Measurements from ENCODE around the gene INAFM2.

The INAFM2 gene

DNA sequence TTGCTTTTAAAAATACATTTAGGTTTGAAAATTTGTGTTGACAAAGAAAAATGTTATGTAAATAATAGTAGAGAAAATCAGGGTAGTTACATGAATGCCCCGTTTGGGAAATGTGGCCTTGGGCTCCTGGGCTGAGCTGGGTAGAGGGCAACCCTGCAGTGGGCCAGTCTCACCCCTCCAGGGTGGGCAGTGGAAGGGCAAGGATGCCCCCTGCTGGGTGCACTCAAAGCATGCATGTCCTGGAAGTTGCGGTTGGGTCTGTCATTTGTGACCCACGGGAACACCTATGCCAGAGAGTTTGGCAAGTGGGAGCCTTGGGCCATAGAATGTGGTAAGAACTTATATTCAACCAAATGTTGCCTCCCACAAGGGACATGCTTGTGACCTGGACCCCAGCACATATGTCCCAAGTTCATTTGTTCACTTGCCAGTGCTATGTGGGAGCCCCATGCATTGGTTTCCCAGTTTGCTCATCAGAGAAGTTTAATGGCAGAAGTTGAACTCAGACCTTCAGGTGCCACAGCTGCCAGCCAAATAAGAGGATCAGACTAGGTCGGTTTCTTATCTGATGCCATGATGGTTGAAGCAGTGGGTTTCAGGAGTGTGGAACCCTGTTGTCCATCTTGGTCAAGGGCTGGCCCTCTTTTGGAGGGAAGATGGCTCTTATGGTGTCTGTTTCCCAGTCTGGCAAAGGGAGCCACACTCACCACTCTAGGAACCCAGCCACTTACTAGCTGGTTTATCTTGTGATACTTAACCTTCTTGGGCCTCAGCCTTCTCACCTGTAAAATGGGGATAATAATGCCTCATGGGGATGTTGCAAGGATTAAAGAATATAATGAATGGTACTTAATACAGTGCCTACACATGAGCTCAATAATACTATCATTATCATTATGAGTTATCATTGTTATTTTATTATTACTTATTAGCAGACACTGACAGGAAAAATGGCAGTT, 13.2 kb upstream of the INAFM2 start:
- H3K4me3 ChIP-seq (ENCODE audit: control insufficient read depth, low read depth, low read length), result no peak overlapping the region
- DNase-seq (ENCODE audit: low read depth), result peak; percentile 30
- TF ChIP-seq, protein P1, sequence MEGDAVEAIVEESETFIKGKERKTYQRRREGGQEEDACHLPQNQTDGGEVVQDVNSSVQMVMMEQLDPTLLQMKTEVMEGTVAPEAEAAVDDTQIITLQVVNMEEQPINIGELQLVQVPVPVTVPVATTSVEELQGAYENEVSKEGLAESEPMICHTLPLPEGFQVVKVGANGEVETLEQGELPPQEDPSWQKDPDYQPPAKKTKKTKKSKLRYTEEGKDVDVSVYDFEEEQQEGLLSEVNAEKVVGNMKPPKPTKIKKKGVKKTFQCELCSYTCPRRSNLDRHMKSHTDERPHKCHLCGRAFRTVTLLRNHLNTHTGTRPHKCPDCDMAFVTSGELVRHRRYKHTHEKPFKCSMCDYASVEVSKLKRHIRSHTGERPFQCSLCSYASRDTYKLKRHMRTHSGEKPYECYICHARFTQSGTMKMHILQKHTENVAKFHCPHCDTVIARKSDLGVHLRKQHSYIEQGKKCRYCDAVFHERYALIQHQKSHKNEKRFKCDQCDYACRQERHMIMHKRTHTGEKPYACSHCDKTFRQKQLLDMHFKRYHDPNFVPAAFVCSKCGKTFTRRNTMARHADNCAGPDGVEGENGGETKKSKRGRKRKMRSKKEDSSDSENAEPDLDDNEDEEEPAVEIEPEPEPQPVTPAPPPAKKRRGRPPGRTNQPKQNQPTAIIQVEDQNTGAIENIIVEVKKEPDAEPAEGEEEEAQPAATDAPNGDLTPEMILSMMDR (conservative IDR thresholded peaks at IDR 0.05; ENCODE audit: control insufficient read depth, insufficient read depth, low read depth, low read length), result peak; percentile 73

DNA sequence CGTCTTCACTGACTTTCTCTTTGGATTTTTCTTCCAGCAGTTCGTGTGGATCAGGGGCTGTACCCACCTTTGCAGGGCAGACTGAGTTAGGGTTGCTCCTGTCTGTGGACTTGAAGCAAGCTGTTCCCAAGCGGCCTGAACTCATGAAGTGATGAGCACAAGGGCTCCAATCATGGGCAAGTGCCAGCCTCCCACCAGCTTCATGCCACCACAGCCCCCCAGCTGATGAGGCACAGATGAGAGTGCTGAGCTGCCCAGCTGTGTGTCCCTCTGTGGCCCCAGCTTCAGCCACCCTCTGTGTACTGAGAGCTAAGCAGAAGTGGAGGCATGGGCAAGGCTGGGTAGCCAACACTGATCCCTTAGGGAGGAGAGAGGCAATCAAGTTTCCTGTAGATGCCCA, 12.5 kb upstream of the INAFM2 start:
- no peak overlapping the region for H3K4me3 ChIP-seq (ENCODE audit: control insufficient read depth, low read depth, low read length)
- no peak for DNase-seq (ENCODE audit: low read depth)
- TF ChIP-seq, protein P1 (conservative IDR thresholded peaks at IDR 0.05; ENCODE audit: control insufficient read depth, insufficient read depth, low read depth, low read length), result no peak

DNA sequence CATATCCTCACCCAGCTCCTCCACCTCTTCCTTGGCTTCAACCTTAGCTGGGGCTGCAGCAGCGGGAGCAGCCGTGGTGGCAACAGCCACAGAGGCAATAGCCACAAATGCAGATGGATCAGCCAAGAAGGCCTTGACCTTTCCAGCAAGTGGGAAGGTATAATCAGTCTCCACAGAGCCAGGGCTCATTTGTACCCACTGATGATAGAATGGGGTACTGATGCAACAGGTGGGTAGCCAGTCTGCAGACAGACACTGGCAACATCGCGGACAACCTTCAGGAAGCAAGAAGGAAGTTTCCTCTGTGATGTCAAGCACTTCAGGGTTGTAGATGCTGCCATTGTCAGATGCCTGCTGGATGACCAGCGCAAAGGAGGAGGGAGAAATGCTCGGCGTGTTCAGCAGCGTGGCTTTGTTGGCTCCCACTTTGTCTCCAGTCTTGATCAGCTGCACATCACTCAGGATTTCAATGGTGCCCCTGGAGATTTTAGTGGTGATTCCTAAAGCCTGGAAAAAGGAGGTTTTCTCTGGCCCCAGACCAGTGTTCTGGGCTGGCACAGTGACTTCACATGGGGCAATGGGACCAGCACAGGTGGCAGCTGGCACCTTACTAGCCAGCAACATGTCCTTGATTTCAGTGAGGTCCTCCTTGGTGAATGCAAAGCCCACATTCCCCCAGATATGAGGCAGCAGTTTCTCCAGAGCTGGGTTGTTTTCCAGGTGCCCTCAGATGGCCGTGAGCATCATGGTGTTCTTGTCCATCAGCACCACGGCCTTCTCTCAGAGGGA, 10.9 kb upstream of the INAFM2 start:
- no peak overlapping the region for H3K4me3 ChIP-seq (ENCODE audit: control insufficient read depth, low read depth, low read length)
- TF ChIP-seq, protein P1 (conservative IDR thresholded peaks at IDR 0.05; ENCODE audit: control insufficient read depth, insufficient read depth, low read depth, low read length), result no peak
- no peak for DNase-seq (ENCODE audit: low read depth)

DNA sequence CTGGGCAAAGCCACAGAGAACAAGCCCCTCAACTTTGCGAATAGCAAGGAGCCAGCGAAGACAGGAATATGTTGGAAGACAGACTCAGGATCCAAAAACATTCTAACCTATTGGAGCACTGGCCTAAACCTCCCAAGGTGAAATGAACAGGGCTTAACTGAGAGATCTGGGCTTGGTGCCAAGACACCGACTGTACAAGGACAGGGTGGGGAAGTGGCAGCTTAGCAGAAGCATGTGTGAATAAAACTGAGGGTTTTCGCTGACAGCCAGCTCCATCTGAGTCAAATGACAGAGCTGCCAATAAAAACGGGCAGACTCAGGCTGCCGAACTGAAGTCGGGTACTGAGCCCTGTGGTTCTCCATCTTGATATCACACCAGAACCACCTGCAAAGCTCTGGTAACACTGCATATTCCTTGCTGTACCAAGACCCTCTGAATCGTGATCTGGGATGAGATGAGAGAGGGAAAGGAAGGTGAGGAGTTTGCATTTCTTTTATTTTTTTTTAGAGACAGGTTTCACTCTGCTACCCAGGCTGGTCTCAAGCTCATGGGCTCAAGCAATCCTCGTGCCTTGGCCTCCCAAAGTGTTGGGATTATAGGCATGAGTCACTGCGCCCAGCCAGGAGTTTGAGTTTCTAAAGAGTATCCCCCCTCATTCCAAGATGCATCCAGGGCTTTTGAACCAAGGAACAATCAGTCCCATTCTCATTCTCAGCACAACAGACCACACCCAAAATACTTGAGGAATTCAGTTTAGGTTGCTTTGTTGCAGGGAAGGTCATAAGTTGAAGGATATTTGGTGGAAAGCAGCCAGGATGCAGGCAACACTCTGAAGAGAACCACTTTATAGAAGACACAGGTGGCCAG, 9.7 kb upstream of the INAFM2 start:
- H3K4me3 ChIP-seq (ENCODE audit: control insufficient read depth, low read depth, low read length), result no peak overlapping the region
- no peak for DNase-seq (ENCODE audit: low read depth)
- TF ChIP-seq, protein P1 (conservative IDR thresholded peaks at IDR 0.05; ENCODE audit: control insufficient read depth, insufficient read depth, low read depth, low read length), result no peak

DNA sequence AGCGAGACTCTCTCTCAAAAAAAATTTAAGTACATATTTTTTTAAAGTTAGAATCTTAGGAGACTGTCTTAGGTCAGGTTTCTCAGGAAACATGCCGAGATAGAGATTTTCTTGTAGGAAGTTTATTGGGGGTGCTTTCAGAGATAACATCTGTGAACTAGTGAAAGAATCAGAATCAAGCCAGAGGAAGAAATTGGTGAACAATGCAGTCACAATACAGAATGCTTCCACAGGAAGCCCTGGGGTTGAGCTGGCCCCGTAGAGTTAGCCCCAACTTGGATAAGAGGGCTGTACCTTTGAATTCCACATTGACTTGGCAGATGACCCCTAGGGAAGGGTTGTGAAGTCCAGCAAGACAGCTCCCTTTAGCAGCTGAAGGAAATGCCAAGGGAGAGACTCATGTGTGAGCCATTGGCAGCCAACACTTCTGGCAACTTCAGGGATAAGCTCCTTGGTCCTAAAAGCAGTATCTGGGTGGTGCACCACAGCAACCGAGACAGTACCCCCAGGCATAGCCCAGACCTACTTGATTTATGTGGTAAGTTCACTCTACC, 8.7 kb upstream of the INAFM2 start:
- TF ChIP-seq, protein P1 (conservative IDR thresholded peaks at IDR 0.05; ENCODE audit: control insufficient read depth, insufficient read depth, low read depth, low read length), result no peak
- no peak overlapping the region for H3K4me3 ChIP-seq (ENCODE audit: control insufficient read depth, low read depth, low read length)
- peak; percentile 49 for DNase-seq (ENCODE audit: low read depth)

DNA sequence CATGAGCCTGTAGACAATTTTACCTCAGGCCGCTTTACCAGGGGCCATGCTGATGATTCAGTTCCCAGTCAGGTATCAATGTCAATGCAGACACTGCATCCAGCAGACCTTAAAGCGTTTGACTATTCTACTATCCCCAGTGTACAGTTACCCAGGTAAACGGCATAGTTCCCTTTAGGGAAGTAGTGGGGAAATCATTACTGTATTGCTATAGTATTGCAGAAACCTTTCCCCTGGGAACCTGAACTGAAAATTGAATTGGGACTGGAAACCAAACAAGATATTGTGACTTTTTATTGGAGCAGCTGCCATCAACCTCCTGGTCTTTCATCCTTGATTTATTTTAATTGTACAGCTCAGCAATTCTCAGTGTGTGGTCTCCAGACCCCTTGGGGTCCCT, 6.6 kb upstream of the INAFM2 start:
- no peak overlapping the region for H3K4me3 ChIP-seq (ENCODE audit: control insufficient read depth, low read depth, low read length)
- TF ChIP-seq, protein P1 (conservative IDR thresholded peaks at IDR 0.05; ENCODE audit: control insufficient read depth, insufficient read depth, low read depth, low read length), result no peak
- DNase-seq (ENCODE audit: low read depth), result no peak
